ENCODE data around the gene PRMT2.

Gene PRMT2

DNA sequence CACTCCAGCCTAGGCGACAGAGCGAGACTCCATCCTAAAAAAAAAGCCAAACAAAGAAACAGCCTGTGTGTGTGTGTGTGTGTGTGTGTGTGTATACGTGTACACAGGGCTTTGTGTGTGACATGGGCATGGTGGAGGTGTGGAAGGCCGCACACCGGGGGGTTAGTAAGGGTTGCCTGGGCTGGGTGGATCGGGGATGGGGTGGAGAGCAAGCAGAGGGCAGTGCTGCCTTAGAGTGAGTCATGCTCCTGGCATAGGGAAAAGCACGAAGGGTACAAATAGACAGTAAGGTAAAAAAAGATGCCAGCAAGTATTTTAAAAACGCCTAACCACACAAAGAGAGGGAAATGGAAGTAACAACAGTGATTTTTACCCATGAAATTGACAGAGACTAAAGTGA is 6.2 kb downstream of the PRMT2 start:
- no peak for DNase-seq (ENCODE audit: low read depth)
- TF ChIP-seq, protein P1, sequence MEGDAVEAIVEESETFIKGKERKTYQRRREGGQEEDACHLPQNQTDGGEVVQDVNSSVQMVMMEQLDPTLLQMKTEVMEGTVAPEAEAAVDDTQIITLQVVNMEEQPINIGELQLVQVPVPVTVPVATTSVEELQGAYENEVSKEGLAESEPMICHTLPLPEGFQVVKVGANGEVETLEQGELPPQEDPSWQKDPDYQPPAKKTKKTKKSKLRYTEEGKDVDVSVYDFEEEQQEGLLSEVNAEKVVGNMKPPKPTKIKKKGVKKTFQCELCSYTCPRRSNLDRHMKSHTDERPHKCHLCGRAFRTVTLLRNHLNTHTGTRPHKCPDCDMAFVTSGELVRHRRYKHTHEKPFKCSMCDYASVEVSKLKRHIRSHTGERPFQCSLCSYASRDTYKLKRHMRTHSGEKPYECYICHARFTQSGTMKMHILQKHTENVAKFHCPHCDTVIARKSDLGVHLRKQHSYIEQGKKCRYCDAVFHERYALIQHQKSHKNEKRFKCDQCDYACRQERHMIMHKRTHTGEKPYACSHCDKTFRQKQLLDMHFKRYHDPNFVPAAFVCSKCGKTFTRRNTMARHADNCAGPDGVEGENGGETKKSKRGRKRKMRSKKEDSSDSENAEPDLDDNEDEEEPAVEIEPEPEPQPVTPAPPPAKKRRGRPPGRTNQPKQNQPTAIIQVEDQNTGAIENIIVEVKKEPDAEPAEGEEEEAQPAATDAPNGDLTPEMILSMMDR (conservative IDR thresholded peaks at IDR 0.05; ENCODE audit: low read depth, low read length), result no peak
- no peak overlapping the region for H3K4me3 ChIP-seq (ENCODE audit: low read length)

DNA sequence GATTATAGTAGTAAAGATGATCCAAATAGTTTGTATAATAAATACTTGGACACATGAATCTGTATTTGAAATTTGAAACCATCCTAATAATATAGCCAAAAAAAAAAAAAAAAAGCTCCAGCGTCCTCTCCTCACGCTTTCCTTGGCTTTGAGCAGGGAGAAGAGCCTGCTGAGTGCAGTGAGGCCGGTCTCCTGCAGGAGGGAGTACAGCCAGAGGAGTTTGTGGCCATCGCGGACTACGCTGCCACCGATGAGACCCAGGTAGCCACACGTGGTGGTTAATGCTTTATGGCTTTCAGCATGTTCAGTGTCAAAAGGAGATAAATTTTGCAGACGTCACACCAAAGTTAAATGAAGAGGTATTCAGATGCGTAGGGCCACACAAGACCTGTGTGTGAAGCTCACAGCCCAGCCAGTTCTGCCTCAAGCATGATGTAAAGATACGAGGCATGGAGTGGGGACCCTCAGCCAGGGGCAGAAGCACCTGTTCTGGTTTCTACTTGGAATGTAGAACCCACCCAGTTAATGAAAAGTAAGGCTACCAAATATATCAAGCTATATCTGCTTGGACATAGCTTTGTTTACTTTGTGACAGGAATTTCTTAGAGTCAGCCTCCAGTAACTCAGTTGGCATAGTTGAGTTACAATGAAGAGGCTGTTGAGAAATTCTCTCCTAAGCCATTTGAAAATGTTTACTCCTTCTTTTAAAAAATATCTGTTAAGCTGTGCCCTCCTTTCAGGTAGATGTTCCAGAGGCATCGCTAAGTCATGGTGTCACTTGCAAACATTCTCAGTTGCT is 8.1 kb downstream of the PRMT2 start:
- DNase-seq (ENCODE audit: low read depth), result no peak
- TF ChIP-seq, protein P1 (conservative IDR thresholded peaks at IDR 0.05; ENCODE audit: low read depth, low read length), result no peak
- no peak overlapping the region for H3K4me3 ChIP-seq (ENCODE audit: low read length)

DNA sequence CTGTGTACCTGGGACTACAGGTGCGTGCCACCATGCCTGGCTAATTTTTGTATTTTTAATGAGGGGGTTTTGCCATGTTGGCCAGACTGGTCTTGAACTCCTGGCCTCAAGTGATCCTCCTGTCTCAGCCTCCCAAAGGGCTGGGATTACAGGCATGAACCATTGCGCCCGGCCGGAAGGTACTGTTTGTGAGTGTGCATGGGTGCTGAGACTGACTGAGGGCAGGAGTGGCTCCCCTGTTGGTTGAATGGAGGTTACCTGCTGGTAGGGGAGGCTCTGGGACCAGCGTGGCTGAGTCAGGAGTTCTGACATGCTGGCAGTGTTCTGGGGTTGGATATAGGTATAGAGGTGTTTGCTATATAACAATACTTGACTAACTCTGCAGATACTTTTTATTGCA is 10.4 kb downstream of the PRMT2 start:
- H3K4me3 ChIP-seq (ENCODE audit: low read length), result no peak overlapping the region
- no peak for DNase-seq (ENCODE audit: low read depth)
- TF ChIP-seq, protein P1 (conservative IDR thresholded peaks at IDR 0.05; ENCODE audit: low read depth, low read length), result no peak

DNA sequence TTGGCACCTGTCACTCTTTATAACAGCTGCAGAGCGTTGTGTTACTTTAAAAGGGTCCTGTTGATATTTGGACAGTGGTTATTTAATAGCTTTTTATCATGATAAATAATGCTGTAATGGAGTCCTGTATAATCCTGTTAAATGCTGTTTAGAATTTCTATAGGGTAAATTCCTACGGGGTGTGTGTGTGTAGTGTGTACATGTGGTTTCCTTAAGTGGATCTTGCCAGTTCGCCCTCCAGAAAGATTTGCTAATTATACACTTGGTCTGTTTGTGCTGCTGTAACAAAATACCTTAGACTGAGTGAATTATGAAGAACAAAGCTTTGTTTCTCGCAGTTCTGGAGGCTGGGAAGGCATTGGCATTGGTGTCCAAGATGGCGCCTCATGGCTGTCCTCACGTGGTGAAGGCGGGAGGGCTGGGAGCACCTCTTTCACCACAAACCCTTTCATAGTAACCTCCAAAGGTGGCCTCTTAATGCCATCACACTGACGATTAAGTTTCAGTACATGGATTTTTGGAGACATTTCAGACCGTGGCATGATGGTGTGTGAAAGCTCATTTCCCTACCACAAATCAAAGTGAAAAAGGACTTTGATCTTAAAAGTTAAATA is 11.2 kb downstream of the PRMT2 start:
- TF ChIP-seq, protein P1 (conservative IDR thresholded peaks at IDR 0.05; ENCODE audit: low read depth, low read length), result no peak
- DNase-seq (ENCODE audit: low read depth), result no peak
- H3K4me3 ChIP-seq (ENCODE audit: low read length), result no peak overlapping the region

DNA sequence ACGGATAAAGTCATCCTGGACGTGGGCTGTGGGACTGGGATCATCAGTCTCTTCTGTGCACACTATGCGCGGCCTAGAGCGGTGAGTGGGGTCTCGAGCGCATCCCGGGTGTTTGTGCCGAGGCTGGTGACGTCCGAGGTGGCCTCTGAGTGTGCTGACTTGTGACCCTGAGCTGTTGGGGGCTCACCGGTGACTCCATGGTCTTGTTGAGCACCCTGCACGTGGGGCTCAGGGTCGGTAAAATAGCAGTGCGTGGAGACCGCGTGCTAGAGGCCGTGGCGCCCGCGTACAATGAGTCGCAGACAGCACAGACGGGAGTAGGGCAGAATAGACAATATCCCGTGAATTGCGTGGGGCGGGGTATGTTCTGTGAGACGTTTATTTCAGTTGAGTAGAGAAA is 13.1 kb downstream of the PRMT2 start:
- H3K4me3 ChIP-seq (ENCODE audit: low read length), result no peak overlapping the region
- no peak for DNase-seq (ENCODE audit: low read depth)
- TF ChIP-seq, protein P1 (conservative IDR thresholded peaks at IDR 0.05; ENCODE audit: low read depth, low read length), result no peak

DNA sequence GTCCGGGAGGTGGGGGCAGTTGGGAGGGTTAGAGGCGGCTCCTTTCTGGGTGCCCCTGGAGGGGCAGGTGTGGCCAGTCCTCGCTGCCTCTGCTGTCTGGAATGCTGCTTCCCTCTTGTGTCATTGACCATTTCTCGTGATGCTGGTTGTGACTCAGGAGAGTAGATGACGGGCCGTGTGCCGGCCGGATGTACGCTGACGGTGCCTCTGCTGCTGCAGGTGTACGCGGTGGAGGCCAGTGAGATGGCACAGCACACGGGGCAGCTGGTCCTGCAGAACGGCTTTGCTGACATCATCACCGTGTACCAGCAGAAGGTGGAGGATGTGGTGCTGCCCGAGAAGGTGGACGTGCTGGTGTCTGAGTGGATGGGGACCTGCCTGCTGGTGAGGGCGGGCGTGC is 13.9 kb downstream of the PRMT2 start:
- TF ChIP-seq, protein P1 (conservative IDR thresholded peaks at IDR 0.05; ENCODE audit: low read depth, low read length), result no peak
- H3K4me3 ChIP-seq (ENCODE audit: low read length), result no peak overlapping the region

More for the DNA sequence above, 13.9 kb downstream of the PRMT2 start:
- no peak for DNase-seq (ENCODE audit: low read depth)

Measured in retinal pigment epithelial cell (primary cell).